ENCODE results near the gene PTN. TPM values are rescaled to one million over a fixed set of nuclear protein-coding genes. Genes with fewer than 3 reads are reported as not detected.
"Not testable (repeated sequence)": the region's sequence is repeated elsewhere in the genome, so short reads cannot be mapped to it uniquely, and the experiment has no call there.

The PTN gene
- total RNA-seq, 1 donor from 2014 or later: 8.3 TPM

DNA sequence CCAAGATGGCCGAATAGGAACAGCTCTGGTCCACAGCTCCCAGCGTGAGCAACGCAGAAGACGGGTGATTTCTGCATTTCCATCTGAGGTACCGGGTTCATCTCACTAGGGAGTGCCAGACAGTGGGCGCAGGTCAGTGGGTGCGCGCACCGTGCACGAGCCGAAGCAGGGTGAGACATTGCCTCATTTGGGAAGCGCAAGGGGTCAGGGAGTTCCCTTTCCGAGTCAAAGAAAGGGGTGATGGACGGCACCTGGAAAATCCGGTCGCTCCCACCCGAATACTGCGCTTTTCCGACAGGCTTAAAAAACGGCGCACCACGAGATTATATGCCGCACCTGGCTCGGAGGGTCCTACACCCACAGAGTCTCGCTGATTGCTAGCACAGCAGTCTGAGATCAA lies 161.9 kb downstream of the PTN start:
- not testable (repeated sequence) for DNase-seq (ENCODE audit: low spot score)
